PC-9 (cell line): ENCODE results near the gene TBATA. TPM values are rescaled to one million over a fixed set of nuclear protein-coding genes. Genes with fewer than 3 reads are reported as not detected.
A peak's percentile ranks its signal among the peaks of the same experiment; 100 is the strongest.

Source experiments
- BruUV-seq: library from RNA; stranded (reverse); fragments of 400-500 nt; replicated peaks from 2 replicates; lab custom pipeline; 2021; lab: Mats Ljungman, UMichigan
- CTCF ChIA-PET: fragments of 300-600 bp; sonication (Branson Sonifier 250); formaldehyde crosslinking; loops from one replicate; lab custom pipeline; 2022; ENCODE audit warnings: antibody characterized with exemption; lab: Charles Lee
- POLR2A ChIA-PET: fragments of 300-600 bp; sonication (Branson Sonifier 250); formaldehyde crosslinking; loops from one replicate; lab custom pipeline; 2022; ENCODE audit warnings: antibody characterized with exemption; ENCODE audit not compliant: unreplicated experiment; lab: Charles Lee
- DNase-seq, 2 experiments: peaks; one replicate each; pipeline versions ENCODE4 v3.0.0 to v3.0.0-alpha.2; 2015 to 2022; ENCODE audit warnings: mixed read lengths in 1 of 2
- H2AFZ ChIP-seq: fragments of 200-600 bp; sonication (generic); 2 replicates; pipeline ENCODE4 v1.8.1; 2017; ENCODE audit warnings: antibody characterized with exemption
- H3F3A ChIP-seq: fragments of 200-600 bp; sonication (generic); 2 replicates; pipeline ENCODE4 v1.8.1; 2017; ENCODE audit warnings: antibody characterized with exemption, mild to moderate bottlenecking, low read depth; ENCODE audit not compliant: insufficient read depth
- H3K27ac ChIP-seq: fragments of 200-600 bp; sonication (generic); 2 replicates; pipeline ENCODE4 v1.6.1; 2016; ENCODE audit warnings: mixed run types
- H3K27me3 ChIP-seq: fragments of 200-600 bp; sonication (generic); 2 replicates; pipeline ENCODE4 v1.6.1; 2016; ENCODE audit warnings: low read depth, mixed run types; ENCODE audit not compliant: insufficient read depth
- H3K36me3 ChIP-seq: fragments of 200-600 bp; sonication (generic); 2 replicates; pipeline ENCODE4 v1.6.1; 2016; ENCODE audit warnings: low read depth, mixed run types
- H3K4me1 ChIP-seq: fragments of 200-600 bp; sonication (generic); replicated peaks from 2 replicates; pipeline ENCODE4 v1.6.1; 2016; ENCODE audit warnings: mixed run types; ENCODE audit not compliant: insufficient read depth
- H3K4me2 ChIP-seq: fragments of 200-600 bp; sonication (generic); 2 replicates; pipeline ENCODE4 v1.6.1; 2017; ENCODE audit warnings: mixed run types
- H3K4me3 ChIP-seq: fragments of 200-600 bp; sonication (generic); 2 replicates; pipeline ENCODE4 v1.6.1; 2016; ENCODE audit warnings: mixed run types
- H3K79me2 ChIP-seq: fragments of 200-600 bp; sonication (generic); 2 replicates; pipeline ENCODE4 v1.6.1; 2017; ENCODE audit warnings: low read depth, mixed run types
- H3K9me2 ChIP-seq: fragments of 200-600 bp; sonication (generic); 2 replicates; pipeline ENCODE4 v1.8.1; 2017; ENCODE audit warnings: mild to moderate bottlenecking; ENCODE audit not compliant: insufficient read depth
- H3K9me3 ChIP-seq: fragments of 200-600 bp; sonication (generic); 2 replicates; pipeline ENCODE4 v1.8.1; 2016; ENCODE audit warnings: low read depth; ENCODE audit not compliant: insufficient read depth
- H4K20me1 ChIP-seq: fragments of 200-600 bp; sonication (generic); 2 replicates; pipeline ENCODE4 v1.8.1; 2017; ENCODE audit not compliant: insufficient read depth
- CTCF ChIP-seq: fragments of 200-600 bp; sonication (generic); conservative IDR thresholded peaks from 2 replicates; pipeline ENCODE4 v1.6.1; 2017; ENCODE audit warnings: mixed run types, antibody characterized with exemption, mild to moderate bottlenecking, moderate library complexity
- EZH2 ChIP-seq: fragments of 200-600 bp; sonication (generic); IDR thresholded peaks from 2 replicates; pipeline ENCODE4 v1.8.0; 2017; ENCODE audit warnings: antibody characterized with exemption, low read depth
- intact Hi-C: fragments of 100-400 bp; cut with micrococcal nuclease; formaldehyde crosslinking; loops from one replicate; pipeline ENCODE4 v1.10.0; 2022; ENCODE audit not compliant: unreplicated experiment
- total RNA-seq: library from RNA; stranded (reverse); gene quantifications from 2 replicates; pipeline ENCODE4 v1.2.3, GENCODE V29; 2021

TBATA gene
- total RNA-seq, 1 experiment from 2014 or later, result not detected

- BruUV-seq, result no TSS peak
- no peak overlapping the region for H3K27ac ChIP-seq
- H3K79me2 ChIP-seq, result no peaks in the 10 kb centered on the region
- no peaks in the 10 kb centered on the region for H3K36me3 ChIP-seq
- H2AFZ ChIP-seq, result no peak overlapping the region
- no peak overlapping the region for H3K4me3 ChIP-seq
- H4K20me1 ChIP-seq, result no peaks in the 10 kb centered on the region
- no peak for TF ChIP-seq EZH2
- no peak for TF ChIP-seq CTCF
- intact Hi-C loops, result no loop called here
- ChIA-PET CTCF (interaction anchor here (0.6 kb wide), 1 partner anchor 190 kb away, joined by 3 read pairs; no protein-coding TSS in a partner anchor), POLR2A (no interaction called here)
- H3K4me1 ChIP-seq, result no peaks in the 10 kb centered on the region
- H3K9me3 ChIP-seq, result no peaks in the 10 kb centered on the region
- no peaks in the 10 kb centered on the region for H3K9me2 ChIP-seq
- DNase-seq, result no peak
- no peaks in the 10 kb centered on the region for H3K27me3 ChIP-seq
- H3K4me2 ChIP-seq, result no peak overlapping the region
- no peaks in the 10 kb centered on the region for H3F3A ChIP-seq
Observed at GRCh38 chr10:70740406-70741288, 44.5 kb downstream of the TBATA start.

GRCh38 chr10:70738761-70739121, 46.4 kb downstream of the TBATA start:
- Histone ChIP-seq H2AFZ (no peak overlapping the region), H3K27me3 (no peaks in the 10 kb centered on the region), H3K79me2 (no peaks in the 10 kb centered on the region), H3K4me2 (no peak overlapping the region), H3K9me2 (no peaks in the 10 kb centered on the region), H3K9me3 (no peaks in the 10 kb centered on the region), H3K36me3 (no peaks in the 10 kb centered on the region), H3K4me3 (no peak overlapping the region), H3K4me1 (no peaks in the 10 kb centered on the region), H3K27ac (no peak overlapping the region), H3F3A (no peaks in the 10 kb centered on the region), H4K20me1 (no peaks in the 10 kb centered on the region)
- DNase-seq, result no peak
- POLR2A ChIA-PET, result no interaction called here
- TF ChIP-seq CTCF (no peak; the same call in 1 of the 2 replicates), EZH2 (no peak)
- CTCF ChIA-PET, result no interaction called here
- BruUV-seq, result no TSS peak
- intact Hi-C loops, result no loop called here

GRCh38 chr10:70738006-70738760, 47.0 kb downstream of the TBATA start:
- Histone ChIP-seq H3K9me2 (no peaks in the 10 kb centered on the region), H4K20me1 (no peaks in the 10 kb centered on the region), H3K27ac (no peak overlapping the region), H3K9me3 (no peaks in the 10 kb centered on the region), H3K36me3 (no peaks in the 10 kb centered on the region), H3K4me1 (no peaks in the 10 kb centered on the region), H3K4me2 (no peak overlapping the region), H3F3A (no peaks in the 10 kb centered on the region), H3K79me2 (no peaks in the 10 kb centered on the region), H2AFZ (no peak overlapping the region), H3K4me3 (no peak overlapping the region), H3K27me3 (no peaks in the 10 kb centered on the region)
- POLR2A ChIA-PET, result no interaction called here
- CTCF ChIA-PET, result no interaction called here
- peak; percentile 44; the same call in 1 of the 2 replicates for TF ChIP-seq CTCF
- TF ChIP-seq EZH2, result no peak
- no TSS peak for BruUV-seq
- DNase-seq, result no peak
- intact Hi-C loops, result no loop called here
